Activated naive CD8-positive, alpha-beta T cell treated with anti-CD3 and anti-CD28 coated beads, Interleukin-2, amount 50 U/mL, for 24 hours (primary cell): ENCODE measurements around the gene ZFAND2B.

Experiments
- ATAC-seq: fragments of 150-1000 bp; cut with Tn5 transposase; one replicate; pipeline ENCODE4 v1.10.0; 2021
- DNase-seq: peaks from one replicate; pipeline ENCODE4 v3.0.0; 2021
- H3K27ac Mint-ChIP-seq: one replicate; pipeline ENCODE4 v1.8.0; 2021; ENCODE audit warnings: mild to moderate bottlenecking, mixed read lengths
- H3K27me3 Mint-ChIP-seq: one replicate; pipeline ENCODE4 v1.8.0; 2021; ENCODE audit warnings: mixed read lengths
- H3K36me3 Mint-ChIP-seq: one replicate; pipeline ENCODE4 v1.8.0; 2021; ENCODE audit warnings: low read depth, mixed read lengths
- H3K4me1 Mint-ChIP-seq: one replicate; pipeline ENCODE4 v1.8.0; 2021; ENCODE audit warnings: mixed read lengths
- H3K4me3 Mint-ChIP-seq: one replicate; pipeline ENCODE4 v1.8.0; 2021; ENCODE audit warnings: mild to moderate bottlenecking, moderate library complexity, mixed read lengths
- H3K9me3 Mint-ChIP-seq: one replicate; pipeline ENCODE4 v1.8.0; 2021; ENCODE audit warnings: mixed read lengths

Gene ZFAND2B

DNA sequence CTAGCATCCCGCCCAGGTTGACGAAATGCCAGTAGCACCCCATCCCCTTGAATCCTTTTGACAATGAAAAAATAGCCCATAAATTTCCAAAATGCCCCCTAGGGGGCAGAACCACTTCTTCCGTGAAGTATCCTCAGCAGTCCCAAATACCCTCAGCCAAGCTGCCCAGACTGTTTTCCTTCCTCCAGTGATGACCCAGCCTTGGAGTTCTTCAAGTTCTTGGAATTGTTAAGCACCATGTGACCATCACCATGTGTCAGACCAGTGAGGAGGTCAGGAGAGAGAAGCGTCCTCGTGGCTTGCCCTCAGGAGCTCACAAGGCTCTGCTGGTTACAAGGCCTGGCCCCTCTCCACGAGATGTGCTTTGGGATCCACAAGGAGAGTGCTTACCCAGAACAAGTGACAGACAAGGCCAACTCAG lies 35.3 kb upstream of the ZFAND2B start:
- Mint-ChIP-seq H3K36me3 (peaks cover 10% of the 10 kb centered on the region), H3K4me3 (no peak overlapping the region), H3K27me3 (no peaks in the 10 kb centered on the region), H3K4me1 (peaks cover 40% of the 10 kb centered on the region), H3K9me3 (no peaks in the 10 kb centered on the region), H3K27ac (no peak overlapping the region)
- DNase-seq (peak; percentile 32), ATAC-seq (no peak)

DNA sequence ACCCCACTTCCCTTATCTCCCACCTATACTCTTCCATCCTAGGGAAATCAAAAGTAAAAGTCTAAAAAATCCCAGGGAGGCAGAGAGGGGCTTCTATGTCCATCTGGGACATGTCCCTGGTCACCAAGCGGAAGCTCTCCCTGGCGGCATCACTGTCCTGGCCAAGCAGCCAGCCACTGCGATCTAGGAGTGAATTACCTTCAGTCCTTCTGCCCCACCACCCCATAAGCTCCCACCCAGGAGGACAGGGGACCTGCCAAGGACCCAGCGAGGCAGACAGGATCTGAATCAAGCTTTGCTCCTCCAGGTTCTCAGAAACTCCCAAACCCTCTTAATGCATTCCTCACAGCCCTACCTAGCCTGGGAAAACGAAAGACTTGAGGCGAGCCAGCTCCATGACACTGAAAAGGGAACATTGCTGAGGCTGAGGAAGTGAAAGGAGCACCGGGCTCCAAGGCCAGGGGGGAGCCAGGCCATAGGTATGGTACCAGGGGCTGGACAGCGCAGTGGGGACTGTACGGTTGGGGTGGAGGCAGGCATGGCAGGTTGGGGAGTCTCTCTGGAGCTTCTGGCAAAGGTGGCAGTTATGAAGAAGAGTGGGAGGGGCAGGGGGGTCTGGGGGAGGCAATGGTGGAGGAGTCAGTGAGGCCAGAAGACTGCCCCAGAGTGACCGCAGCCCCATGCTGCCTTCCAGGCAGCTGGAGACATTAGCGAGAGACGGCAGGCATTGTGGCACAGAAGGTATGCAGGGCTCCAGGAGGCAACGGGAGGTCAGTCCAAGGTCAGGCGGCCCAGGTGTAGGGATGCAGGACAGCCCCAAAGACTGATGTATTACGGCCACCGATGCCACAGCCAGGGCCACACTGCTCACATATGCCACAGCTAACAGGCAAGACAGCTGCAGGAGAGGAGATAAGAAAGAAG lies 34.1 kb upstream of the ZFAND2B start:
- H3K4me1 Mint-ChIP-seq = peaks cover 44% of the 10 kb centered on the region
- peaks cover 10% of the 10 kb centered on the region for H3K36me3 Mint-ChIP-seq
- ATAC-seq = no peak
- H3K27ac Mint-ChIP-seq = no peak overlapping the region
- no peaks in the 10 kb centered on the region for H3K27me3 Mint-ChIP-seq
- no peaks in the 10 kb centered on the region for H3K9me3 Mint-ChIP-seq
- DNase-seq = no peak
- no peak overlapping the region for H3K4me3 Mint-ChIP-seq

GRCh38 chr2:219173176-219173575 lies 33.4 kb upstream of the ZFAND2B start:
- no peaks in the 10 kb centered on the region for H3K9me3 Mint-ChIP-seq
- H3K27ac Mint-ChIP-seq = no peak overlapping the region

DNA sequence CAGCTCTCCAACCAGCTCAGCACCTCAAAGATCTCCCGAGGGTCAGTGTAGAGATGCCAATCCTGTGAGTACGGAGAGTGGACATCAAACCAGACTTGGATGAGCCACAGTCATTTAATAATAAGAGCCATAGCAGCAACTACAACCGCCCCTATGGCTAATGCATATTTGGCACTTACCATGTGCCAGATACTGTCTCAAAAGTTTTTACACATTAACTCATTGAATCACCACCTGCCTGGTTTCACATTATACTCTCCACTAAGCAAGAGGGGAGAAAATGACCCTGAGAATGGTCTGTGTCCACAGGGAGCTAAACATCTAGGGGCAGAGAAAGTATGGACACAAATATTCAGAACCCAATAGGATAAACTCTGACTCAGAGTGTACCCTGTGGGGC lies 32.4 kb upstream of the ZFAND2B start:
- Mint-ChIP-seq H3K27ac (peak overlapping the region; percentile 69), H3K4me1 (peaks cover 52% of the 10 kb centered on the region)

More at GRCh38 chr2:219173176-219173575, 33.4 kb upstream of the ZFAND2B start:
- DNase-seq (no peak), ATAC-seq (no peak)
- Mint-ChIP-seq H3K4me1 (peaks cover 46% of the 10 kb centered on the region), H3K4me3 (no peak overlapping the region), H3K27me3 (no peaks in the 10 kb centered on the region), H3K36me3 (peaks cover 13% of the 10 kb centered on the region)

DNA sequence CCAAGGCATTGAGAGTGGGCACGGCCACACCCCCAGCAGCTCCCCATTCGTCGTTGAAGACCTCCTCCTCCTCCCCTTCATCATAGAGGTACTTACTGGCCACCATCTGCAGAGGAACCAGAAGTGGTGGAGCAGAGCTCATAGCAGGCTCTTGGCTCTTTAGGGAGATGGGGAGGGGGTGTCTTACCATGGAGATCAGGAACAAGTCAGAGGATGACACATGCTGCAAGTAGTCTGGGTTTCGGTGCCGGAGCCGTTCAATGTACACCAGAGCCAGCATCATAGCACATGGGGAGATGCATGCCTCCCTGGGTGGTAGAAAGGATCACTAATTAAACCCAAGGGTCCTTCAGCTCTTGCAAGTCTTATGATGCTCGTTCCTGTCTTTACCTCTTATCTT lies 31.8 kb upstream of the ZFAND2B start:
- no peaks in the 10 kb centered on the region for H3K27me3 Mint-ChIP-seq
- peaks cover 13% of the 10 kb centered on the region for H3K36me3 Mint-ChIP-seq
- no peak overlapping the region for H3K27ac Mint-ChIP-seq
- H3K4me3 Mint-ChIP-seq = peak overlapping the region; percentile 98
- ATAC-seq (no peak), DNase-seq (no peak)
- H3K4me1 Mint-ChIP-seq = peaks cover 55% of the 10 kb centered on the region
- no peaks in the 10 kb centered on the region for H3K9me3 Mint-ChIP-seq

More for the DNA sequence above, 32.4 kb upstream of the ZFAND2B start:
- DNase-seq = no peak
- ATAC-seq = no peak
- no peaks in the 10 kb centered on the region for H3K9me3 Mint-ChIP-seq
- peak overlapping the region; percentile 21 for H3K4me3 Mint-ChIP-seq
- no peaks in the 10 kb centered on the region for H3K27me3 Mint-ChIP-seq
- H3K36me3 Mint-ChIP-seq = peaks cover 13% of the 10 kb centered on the region

DNA sequence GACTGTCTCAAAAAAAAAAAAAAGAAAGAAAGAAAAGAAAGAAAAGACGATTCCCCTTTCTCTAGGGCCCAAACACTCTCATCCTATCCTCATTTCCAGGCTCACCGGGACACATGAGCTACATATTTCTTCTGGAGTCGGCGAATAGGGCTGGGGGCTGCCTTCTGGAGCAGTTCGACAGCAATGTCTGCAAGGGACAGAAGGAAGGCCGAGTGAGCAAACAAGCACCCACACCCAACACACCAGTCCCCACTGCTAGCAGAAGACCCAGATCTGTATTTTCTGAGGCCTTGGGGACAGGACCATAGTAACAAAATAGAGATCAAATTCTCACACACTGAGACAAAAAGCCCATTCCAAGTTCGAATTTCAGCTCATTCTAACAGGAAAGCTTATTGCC lies 31.1 kb upstream of the ZFAND2B start:
- DNase-seq = no peak
- H3K9me3 Mint-ChIP-seq = no peaks in the 10 kb centered on the region
- peaks cover 56% of the 10 kb centered on the region for H3K4me1 Mint-ChIP-seq
- no peaks in the 10 kb centered on the region for H3K27me3 Mint-ChIP-seq
- peaks cover 14% of the 10 kb centered on the region for H3K36me3 Mint-ChIP-seq
- ATAC-seq = no peak
- no peak overlapping the region for H3K27ac Mint-ChIP-seq
- peak overlapping the region; percentile 98 for H3K4me3 Mint-ChIP-seq

- H3K4me1 Mint-ChIP-seq = peaks cover 57% of the 10 kb centered on the region
- H3K4me3 Mint-ChIP-seq = peak overlapping the region; percentile 98
- peak; percentile 46 for DNase-seq
- peaks cover 19% of the 10 kb centered on the region for H3K36me3 Mint-ChIP-seq
- H3K9me3 Mint-ChIP-seq = no peaks in the 10 kb centered on the region
- no peaks in the 10 kb centered on the region for H3K27me3 Mint-ChIP-seq
- peak; percentile 17 for ATAC-seq
- H3K27ac Mint-ChIP-seq = peak overlapping the region; percentile 74
Observed at GRCh38 chr2:219175928-219176817, 30.4 kb upstream of the ZFAND2B start.

DNA sequence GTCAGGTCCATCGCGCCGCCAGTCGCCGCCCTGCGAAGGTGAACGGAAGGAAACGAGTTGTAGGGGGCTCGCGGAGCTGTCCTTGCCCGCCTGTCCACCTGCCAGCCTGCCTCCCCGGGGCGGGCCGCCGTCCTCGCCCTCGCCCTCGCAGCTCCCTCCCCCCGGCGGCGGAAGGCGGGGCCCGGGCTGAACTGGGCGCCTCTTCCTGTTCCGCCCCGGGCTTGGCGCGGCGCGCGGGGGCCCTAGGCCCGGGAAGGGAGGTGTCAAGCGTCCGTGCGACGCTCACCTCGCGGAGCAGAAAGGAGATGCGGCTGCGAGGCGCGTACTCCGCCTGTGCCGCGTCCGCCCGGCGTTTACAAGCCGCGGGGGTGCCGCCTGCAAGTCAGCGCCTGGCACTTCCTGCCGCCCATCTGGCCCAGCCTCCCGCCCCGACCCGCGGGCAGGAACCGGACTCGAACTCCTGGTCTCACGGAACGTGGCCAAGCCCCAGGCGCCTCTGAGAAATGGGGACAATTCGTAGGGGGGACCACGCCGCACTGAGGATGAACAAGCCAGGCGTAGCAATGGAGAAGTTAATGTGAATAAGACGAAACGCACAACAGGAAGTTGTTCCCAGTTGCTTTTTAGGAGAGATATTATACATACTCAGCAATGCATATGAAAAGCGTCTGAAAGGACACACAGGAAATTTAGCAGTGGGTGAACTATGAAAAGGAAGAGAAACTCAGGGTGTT lies 29.6 kb upstream of the ZFAND2B start, which contains the start of gene CNPPD1:
CNPPD1 (minus strand) TSS at position 108 of the 734 bp plus-strand sequence; CDS start at position 11, 97 bp downstream.
- Mint-ChIP-seq H3K9me3 (no peaks in the 10 kb centered on the region), H3K27me3 (no peaks in the 10 kb centered on the region), H3K4me3 (peak within 1 kb of the TSS; percentile 98), H3K27ac (peak within 1 kb of the TSS; percentile 99), H3K4me1 (peaks cover 59% of the 10 kb centered on the region), H3K36me3 (peaks cover 27% of the 10 kb centered on the region)
- ATAC-seq = peak; percentile 85
- DNase-seq = peak; percentile 91

DNA sequence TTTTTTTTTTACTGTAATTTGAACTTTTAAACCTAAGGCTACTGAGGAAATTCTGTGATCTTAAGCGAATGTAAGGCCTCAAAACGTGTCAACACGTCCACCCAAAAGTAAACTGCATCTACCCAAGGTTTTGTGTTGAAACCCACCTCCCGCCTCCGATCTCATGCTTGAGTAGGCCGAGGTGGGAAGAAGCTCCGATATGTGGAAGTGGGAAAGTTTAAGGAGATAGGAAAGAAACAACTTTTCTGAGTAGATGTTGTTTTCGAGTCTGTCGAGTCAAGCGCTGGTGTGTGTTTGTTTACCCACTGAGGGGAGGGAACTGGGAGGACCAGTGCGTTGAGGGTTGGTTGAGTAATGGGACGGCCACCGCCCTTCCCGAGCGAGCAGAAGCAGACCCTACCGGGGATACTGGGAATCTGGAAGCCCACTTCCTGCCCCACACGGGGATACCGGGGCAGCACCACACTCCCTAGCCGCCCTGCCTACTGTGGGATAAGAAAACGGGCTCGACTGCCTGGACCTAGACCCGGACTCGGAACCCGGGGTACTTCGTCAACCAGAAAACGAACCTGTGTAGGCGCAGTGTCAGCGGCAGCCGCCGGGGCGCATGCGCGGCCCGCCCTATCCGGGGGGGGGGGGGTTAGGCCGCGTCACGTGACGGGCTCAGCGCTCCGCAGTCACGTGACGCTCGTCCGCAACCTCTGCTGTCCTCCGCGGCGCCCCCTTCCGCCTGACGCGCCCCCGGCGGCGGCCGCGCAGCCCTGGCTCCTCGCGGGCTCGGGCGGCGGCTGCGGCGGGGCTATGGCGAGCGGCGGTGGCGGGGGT lies 28.8 kb upstream of the ZFAND2B start, which contains the start of gene RETREG2:
RETREG2 (plus strand) TSS at position 724 of the 825 bp plus-strand sequence; CDS start at position 802, 78 bp downstream.
- Mint-ChIP-seq H3K36me3 (peaks cover 27% of the 10 kb centered on the region), H3K27ac (peak within 1 kb of the TSS; percentile 99), H3K4me3 (peak within 1 kb of the TSS; percentile 98), H3K4me1 (peaks cover 60% of the 10 kb centered on the region), H3K27me3 (no peaks in the 10 kb centered on the region), H3K9me3 (no peaks in the 10 kb centered on the region)
- DNase-seq (peak; percentile 81), ATAC-seq (peak; percentile 53)

- no peaks in the 10 kb centered on the region for H3K9me3 Mint-ChIP-seq
- H3K27me3 Mint-ChIP-seq = no peaks in the 10 kb centered on the region
- peaks cover 29% of the 10 kb centered on the region for H3K36me3 Mint-ChIP-seq
- H3K27ac Mint-ChIP-seq = peak overlapping the region; percentile 85
- no peak for ATAC-seq
- H3K4me1 Mint-ChIP-seq = peaks cover 63% of the 10 kb centered on the region
- peak; percentile 48 for DNase-seq
- peak overlapping the region; percentile 97 for H3K4me3 Mint-ChIP-seq
Observed at GRCh38 chr2:219178377-219179175, 28.0 kb upstream of the ZFAND2B start.

DNA sequence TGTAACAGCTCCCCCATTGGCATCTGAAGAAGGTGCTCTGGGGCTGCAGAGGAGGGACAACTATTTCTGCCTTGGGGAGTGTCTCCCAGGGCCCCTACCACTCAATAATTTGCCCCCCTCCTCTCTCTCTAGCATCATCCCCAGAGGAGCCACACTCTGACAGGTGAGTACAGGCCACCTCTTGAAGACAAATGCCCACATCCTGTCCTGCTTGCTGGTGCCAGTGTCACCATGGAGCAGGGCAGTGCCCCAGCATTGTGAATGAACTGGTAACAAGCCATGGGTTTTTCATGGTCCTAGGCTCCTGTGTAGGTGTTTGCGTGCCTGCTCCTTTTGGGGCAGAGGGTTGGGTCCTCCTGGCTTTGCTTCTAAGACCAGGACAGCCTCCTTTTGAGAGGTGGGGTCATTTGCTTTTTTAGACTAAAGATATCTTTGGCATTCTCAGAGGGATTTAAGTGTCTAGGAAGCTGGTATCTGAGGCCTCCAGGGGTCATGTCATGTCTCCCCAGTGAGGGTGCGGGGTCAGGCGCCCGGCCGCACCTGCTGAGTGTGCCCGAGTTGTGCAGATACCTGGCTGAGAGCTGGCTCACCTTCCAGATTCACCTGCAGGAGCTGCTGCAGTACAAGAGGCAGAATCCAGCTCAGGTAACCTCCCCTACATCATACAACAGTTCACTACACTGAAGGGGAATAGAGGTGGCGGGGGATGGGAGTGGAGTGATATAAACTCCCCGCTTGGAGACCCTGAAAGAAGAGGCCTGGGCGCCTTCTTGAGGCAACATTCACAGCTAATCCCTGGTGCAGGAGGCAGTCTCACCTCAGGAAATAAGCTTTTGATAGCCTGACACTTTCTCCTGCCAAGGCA lies 26.7 kb upstream of the ZFAND2B start:
- H3K36me3 Mint-ChIP-seq = peaks cover 23% of the 10 kb centered on the region
- H3K27ac Mint-ChIP-seq = peak overlapping the region; percentile 22

DNA sequence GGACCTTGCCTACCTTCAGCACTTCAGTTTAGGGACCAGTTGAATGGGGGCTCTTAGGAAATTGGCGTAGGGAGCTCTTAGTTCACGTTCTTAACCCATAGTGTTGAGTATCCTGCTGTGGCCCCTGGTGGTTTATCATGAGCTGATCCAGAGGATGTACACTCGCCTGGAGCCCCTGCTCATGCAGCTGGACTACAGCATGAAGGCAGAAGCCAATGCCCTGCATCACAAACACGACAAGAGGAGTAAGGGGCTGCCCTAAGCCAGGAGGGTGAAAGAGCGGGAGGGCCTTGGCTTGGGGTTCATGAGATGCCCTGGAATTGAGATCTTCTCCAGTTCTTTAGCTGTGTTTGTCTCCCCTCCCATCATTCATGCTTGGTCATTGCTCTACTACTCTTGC lies 25.6 kb upstream of the ZFAND2B start:
- Mint-ChIP-seq H3K27ac (no peak overlapping the region), H3K4me3 (no peak overlapping the region), H3K27me3 (no peaks in the 10 kb centered on the region)

More for the DNA sequence above, 26.7 kb upstream of the ZFAND2B start:
- Mint-ChIP-seq H3K4me3 (peak overlapping the region; percentile 97), H3K4me1 (peaks cover 53% of the 10 kb centered on the region), H3K9me3 (no peaks in the 10 kb centered on the region), H3K27me3 (no peaks in the 10 kb centered on the region)
- ATAC-seq (no peak), DNase-seq (no peak)

More for the DNA sequence above, 25.6 kb upstream of the ZFAND2B start:
- ATAC-seq (no peak), DNase-seq (no peak)
- H3K4me1 Mint-ChIP-seq = peaks cover 43% of the 10 kb centered on the region
- no peaks in the 10 kb centered on the region for H3K9me3 Mint-ChIP-seq
- H3K36me3 Mint-ChIP-seq = peaks cover 29% of the 10 kb centered on the region
